NT2/D1 (cell line): ENCODE measurements around the gene CD8A.
"Not testable (repeated sequence)": the region's sequence is repeated elsewhere in the genome, so short reads cannot be mapped to it uniquely, and the experiment has no call there.

Experiments used
- DNase-seq: peaks from one replicate; pipeline ENCODE4 v3.0.0-alpha.2; 2011; ENCODE audit warnings: low read depth, low spot score
- H3K27me3 ChIP-seq: 2 replicates; pipeline ENCODE4 v1.6.0; 2011; ENCODE audit warnings: mild to moderate bottlenecking; ENCODE audit not compliant: insufficient read length, insufficient read depth
- H3K36me3 ChIP-seq: 2 replicates; pipeline ENCODE4 v1.6.1; 2011; ENCODE audit warnings: mild to moderate bottlenecking, low read length, mixed read lengths; ENCODE audit not compliant: insufficient read depth, insufficient read length
- H3K4me1 ChIP-seq: 2 replicates; pipeline ENCODE4 v1.5.1; 2011; ENCODE audit not compliant: insufficient read depth, insufficient read length
- H3K4me3 ChIP-seq: 2 replicates; pipeline ENCODE4 v1.5.1; 2011; ENCODE audit warnings: low read depth; ENCODE audit not compliant: insufficient read length
- H3K9ac ChIP-seq: 2 replicates; pipeline ENCODE4 v1.6.0; 2011; ENCODE audit warnings: low read depth; ENCODE audit not compliant: insufficient read length
- H3K9me3 ChIP-seq: 2 replicates; pipeline ENCODE4 v1.5.1; 2011; ENCODE audit warnings: mild to moderate bottlenecking, low read length; ENCODE audit not compliant: insufficient read depth
- SUZ12 ChIP-seq: IDR thresholded peaks from 2 replicates; pipeline ENCODE4 v1.6.1; 2011; ENCODE audit not compliant: insufficient read length, insufficient read depth; ENCODE audit errors: extremely low read depth
- YY1 ChIP-seq: IDR thresholded peaks from 2 replicates; pipeline ENCODE4 v1.6.1; 2011; ENCODE audit not compliant: insufficient read length, insufficient read depth
- ZNF274 ChIP-seq: IDR thresholded peaks from 2 replicates; pipeline ENCODE4 v1.6.1; 2011; ENCODE audit warnings: mild to moderate bottlenecking, low read depth, low read length

The CD8A gene

GRCh38 chr2:86747711-86748639 lies 42.7 kb downstream of the CD8A start:
- no peak for TF ChIP-seq SUZ12
- no peak for TF ChIP-seq YY1
- no peak for TF ChIP-seq ZNF274
- H3K4me1 ChIP-seq: no peaks in the 10 kb centered on the region
- H3K36me3 ChIP-seq: peaks cover 22% of the 10 kb centered on the region
- H3K4me3 ChIP-seq: no peak overlapping the region
- H3K9me3 ChIP-seq: peaks cover 14% of the 10 kb centered on the region
- H3K27me3 ChIP-seq: no peaks in the 10 kb centered on the region
- no peak overlapping the region for H3K9ac ChIP-seq
- peak; percentile 20 for DNase-seq

- Histone ChIP-seq H3K27me3 (no peaks in the 10 kb centered on the region), H3K36me3 (peaks cover 15% of the 10 kb centered on the region), H3K4me3 (no peak overlapping the region), H3K9me3 (peaks cover 14% of the 10 kb centered on the region), H3K9ac (no peak overlapping the region), H3K4me1 (no peaks in the 10 kb centered on the region)
- TF ChIP-seq SUZ12: no peak
- no peak for TF ChIP-seq ZNF274
- no peak for DNase-seq
These were observed 43.8 kb downstream of the CD8A start for GRCh38 chr2:86746939-86747338.

GRCh38 chr2:86744152-86744551 lies 46.6 kb downstream of the CD8A start:
- TF ChIP-seq YY1: no peak
- no peak for TF ChIP-seq ZNF274
- TF ChIP-seq SUZ12: no peak
- DNase-seq: no peak
- no peaks in the 10 kb centered on the region for H3K9me3 ChIP-seq
- H3K4me3 ChIP-seq: no peak overlapping the region
- H3K27me3 ChIP-seq: no peaks in the 10 kb centered on the region
- H3K36me3 ChIP-seq: peaks cover 13% of the 10 kb centered on the region
- H3K9ac ChIP-seq: no peak overlapping the region
- H3K4me1 ChIP-seq: no peaks in the 10 kb centered on the region

- H3K4me3 ChIP-seq, H3K27me3 ChIP-seq, H3K9me3 ChIP-seq, DNase-seq, H3K4me1 ChIP-seq, H3K9ac ChIP-seq: not testable (repeated sequence)
- peaks cover 13% of the 10 kb centered on the region for H3K36me3 ChIP-seq
These were observed 48.7 kb downstream of the CD8A start for GRCh38 chr2:86741889-86742498.

GRCh38 chr2:86739889-86740288 lies 50.8 kb downstream of the CD8A start:
- not testable (repeated sequence) for H3K4me3 ChIP-seq, H3K9me3 ChIP-seq, H3K27me3 ChIP-seq, H3K4me1 ChIP-seq, H3K36me3 ChIP-seq, H3K9ac ChIP-seq, DNase-seq

GRCh38 chr2:86739485-86739884 lies 51.2 kb downstream of the CD8A start:
- H3K9ac ChIP-seq, H3K36me3 ChIP-seq, H3K4me3 ChIP-seq, H3K9me3 ChIP-seq, H3K27me3 ChIP-seq, DNase-seq, H3K4me1 ChIP-seq: not testable (repeated sequence)

- not testable (repeated sequence) for H3K27me3 ChIP-seq, DNase-seq, H3K36me3 ChIP-seq, H3K9me3 ChIP-seq, H3K4me1 ChIP-seq, H3K9ac ChIP-seq, H3K4me3 ChIP-seq
These were observed 55.8 kb downstream of the CD8A start for GRCh38 chr2:86734896-86735295.
